Neuronal stem cell (in vitro differentiated cells): ENCODE data around the gene TWF2.

Source experiments
- DNase-seq: peaks from one replicate; pipeline ENCODE4 v3.0.0-alpha.2; 2013; ENCODE audit warnings: low spot score
- H2AFZ ChIP-seq: one replicate; pipeline ENCODE4 v1.6.1; 2013; ENCODE audit warnings: mild to moderate bottlenecking, low read length, inconsistent platforms
- H2AK5ac ChIP-seq: 2 replicates; pipeline ENCODE4 v1.6.1; 2013; ENCODE audit warnings: low read depth, mild to moderate bottlenecking, inconsistent platforms, low read length, moderate library complexity, mixed read lengths
- H2BK120ac ChIP-seq: 2 replicates; pipeline ENCODE4 v1.6.1; 2013; ENCODE audit warnings: low read depth, mild to moderate bottlenecking, inconsistent platforms, low read length, moderate library complexity, mixed read lengths
- H2BK12ac ChIP-seq: one replicate; pipeline ENCODE4 v1.6.1; 2013; ENCODE audit warnings: low read length, inconsistent platforms
- H2BK15ac ChIP-seq: 2 replicates; pipeline ENCODE4 v1.6.1; 2013; ENCODE audit warnings: mild to moderate bottlenecking, low read length, inconsistent platforms, mixed read lengths
- H2BK5ac ChIP-seq: one replicate; pipeline ENCODE4 v1.6.1; 2013; ENCODE audit warnings: inconsistent platforms, mild to moderate bottlenecking, low read length, moderate library complexity
- H3K14ac ChIP-seq: one replicate; pipeline ENCODE4 v1.6.1; 2013; ENCODE audit warnings: low read length, inconsistent platforms
- H3K18ac ChIP-seq: 2 replicates; pipeline ENCODE4 v1.6.1; 2013; ENCODE audit warnings: low read length, inconsistent platforms
- H3K23ac ChIP-seq: 2 replicates; pipeline ENCODE4 v1.6.1; 2013; ENCODE audit warnings: low read depth, mild to moderate bottlenecking, mixed read lengths, low read length, inconsistent platforms; ENCODE audit not compliant: poor library complexity
- H3K27ac ChIP-seq: replicated peaks from 3 replicates; pipeline ENCODE4 v1.5.1; 2013; ENCODE audit warnings: low read length, inconsistent platforms
- H3K27me3 ChIP-seq, 3 experiments: 2 replicates each; pipeline ENCODE4 v1.6.1; 2013; ENCODE audit warnings: low read length in 3 of 3, mild to moderate bottlenecking in 2 of 3, inconsistent platforms in 1 of 3, low read depth in 1 of 3, mixed read lengths in 1 of 3, moderate library complexity in 1 of 3; ENCODE audit not compliant: control insufficient read depth in 3 of 3, insufficient read depth in 3 of 3
- H3K36me3 ChIP-seq, 2 donors: replicated peaks in 1 of 2; 2 replicates each; pipeline ENCODE4 v1.6.1; 2013; ENCODE audit warnings: low read length in 2 of 2; ENCODE audit not compliant: control insufficient read depth in 2 of 2, insufficient read depth in 2 of 2
- H3K4ac ChIP-seq: 2 replicates; pipeline ENCODE4 v1.6.1; 2013; ENCODE audit warnings: inconsistent platforms, mild to moderate bottlenecking, low read length, moderate library complexity
- H3K4me1 ChIP-seq, 2 donors: 1 replicate in 1 of 2; 2 replicates in 1 of 2; pipeline ENCODE4 v1.6.1; 2013; ENCODE audit warnings: low read length in 2 of 2, low read depth in 1 of 2; ENCODE audit not compliant: control insufficient read depth in 2 of 2, insufficient read depth in 1 of 2
- H3K4me2 ChIP-seq: one replicate; pipeline ENCODE4 v1.6.1; 2013; ENCODE audit warnings: mild to moderate bottlenecking, low read length, inconsistent platforms; ENCODE audit not compliant: insufficient read depth, poor library complexity, severe bottlenecking
- H3K4me3 ChIP-seq, 2 donors: 2 replicates each; pipeline ENCODE4 v1.5.1; 2013; ENCODE audit warnings: low read length in 2 of 2, mild to moderate bottlenecking in 2 of 2, inconsistent platforms in 1 of 2, moderate library complexity in 1 of 2
- H3K79me1 ChIP-seq: one replicate; pipeline ENCODE4 v1.6.1; 2013; ENCODE audit warnings: low read depth, mild to moderate bottlenecking, inconsistent platforms, low read length, moderate library complexity
- H3K9ac ChIP-seq: one replicate; pipeline ENCODE4 v1.6.1; 2013; ENCODE audit warnings: mild to moderate bottlenecking, low read depth, low read length, inconsistent platforms; ENCODE audit not compliant: poor library complexity
- H3K9me3 ChIP-seq, 2 donors: replicated peaks in 1 of 2; 2 replicates each; pipeline versions ENCODE3 to v1.6.1; 2013; ENCODE audit warnings: low read length in 2 of 2, mild to moderate bottlenecking in 2 of 2, inconsistent platforms in 1 of 2, low read depth in 1 of 2, mixed read lengths in 1 of 2, moderate library complexity in 1 of 2; ENCODE audit not compliant: control insufficient read depth in 2 of 2, insufficient read depth in 1 of 2
- H4K8ac ChIP-seq: one replicate; pipeline ENCODE4 v1.6.1; 2013; ENCODE audit warnings: low read depth, mild to moderate bottlenecking, inconsistent platforms, low read length, moderate library complexity
- H4K91ac ChIP-seq: one replicate; pipeline ENCODE4 v1.6.1; 2013; ENCODE audit warnings: low read length, low read depth, mild to moderate bottlenecking, inconsistent platforms; ENCODE audit not compliant: poor library complexity
- WGBS, 2 donors: extraction: QIAGEN DNeasy Blood & Tissue Kit; methylation state at CpG; one replicate each; pipeline ENCODE4 v1.1.7; 2013; ENCODE audit warnings: missing lambda C conversion rate in 2 of 2, mixed read lengths in 1 of 2; ENCODE audit not compliant: insufficient read length in 2 of 2, insufficient replicate concordance in 1 of 2; ENCODE audit errors: extremely low coverage in 2 of 2; 5-methylcytosine and 5-hydroxymethylcytosine counted together

The TWF2 gene

GRCh38 chr3:52193065-52193464, 45.9 kb downstream of the TWF2 start:
- no peak overlapping the region for H2BK5ac ChIP-seq
- no peaks in the 10 kb centered on the region for H3K36me3 ChIP-seq
- no peak overlapping the region for H4K8ac ChIP-seq
- H2AFZ ChIP-seq = no peak overlapping the region
- H3K4me3 ChIP-seq = peak overlapping the region in 1 of 2 donors; percentile 25
- no peak overlapping the region for H2BK12ac ChIP-seq
- no peak for DNase-seq
- H3K14ac ChIP-seq = no peak overlapping the region
- peaks cover 14 to 18% of the 10 kb centered on the region in 2 donors for H3K4me1 ChIP-seq
- no peak overlapping the region for H2AK5ac ChIP-seq
- no peak overlapping the region for H3K18ac ChIP-seq
- H3K79me1 ChIP-seq = peaks cover 1% of the 10 kb centered on the region
- H3K23ac ChIP-seq = no peak overlapping the region
- peak overlapping the region; percentile 27 for H3K9ac ChIP-seq
- H2BK15ac ChIP-seq = no peak overlapping the region
- no peak overlapping the region for H3K27ac ChIP-seq
- no CpG with 5 or more reads among the region's 18 CpGs for WGBS, 2 donors
- H4K91ac ChIP-seq = no peak overlapping the region
- H3K4ac ChIP-seq = no peak overlapping the region
- no peaks in the 10 kb centered on the region for H3K9me3 ChIP-seq
- H2BK120ac ChIP-seq = no peak overlapping the region
- no peak overlapping the region for H3K4me2 ChIP-seq
- peaks cover 0 to 5% (median 0%) of the 10 kb centered on the region in 3 experiments for H3K27me3 ChIP-seq

- Histone ChIP-seq H3K36me3 (no peaks in the 10 kb centered on the region), H3K18ac (peak overlapping the region; percentile 2), H2AK5ac (no peak overlapping the region), H3K4me1 (peaks cover 9 to 13% of the 10 kb centered on the region in 2 donors), H3K27me3 (peaks cover 0 to 5% (median 0%) of the 10 kb centered on the region in 3 experiments), H3K23ac (no peak overlapping the region), H4K8ac (no peak overlapping the region), H3K9me3 (no peaks in the 10 kb centered on the region), H3K79me1 (no peaks in the 10 kb centered on the region), H3K14ac (no peak overlapping the region), H4K91ac (no peak overlapping the region), H3K4me2 (no peak overlapping the region), H3K27ac (no peak overlapping the region), H3K4ac (no peak overlapping the region), H3K4me3 (no peak overlapping the region), H2BK5ac (no peak overlapping the region), H2AFZ (peak overlapping the region; percentile 82), H3K9ac (no peak overlapping the region), H2BK15ac (peak overlapping the region; percentile 95), H2BK120ac (no peak overlapping the region), H2BK12ac (no peak overlapping the region)
- no CpG with 5 or more reads among the region's 4 CpGs for WGBS, 2 donors
- no peak for DNase-seq
Measured at GRCh38 chr3:52191663-52192062, 47.3 kb downstream of the TWF2 start.

GRCh38 chr3:52190294-52191074, 48.5 kb downstream of the TWF2 start:
- Histone ChIP-seq H3K27me3 (peaks cover 0 to 5% (median 0%) of the 10 kb centered on the region in 3 experiments), H3K23ac (no peak overlapping the region), H3K4me1 (peaks cover 9 to 13% of the 10 kb centered on the region in 2 donors), H2BK15ac (no peak overlapping the region), H3K79me1 (no peaks in the 10 kb centered on the region), H3K4me2 (no peak overlapping the region), H2BK12ac (no peak overlapping the region), H2BK120ac (no peak overlapping the region), H4K8ac (no peak overlapping the region), H3K18ac (peak overlapping the region; percentile 36), H3K9me3 (no peaks in the 10 kb centered on the region), H4K91ac (no peak overlapping the region), H3K4ac (no peak overlapping the region), H3K36me3 (no peaks in the 10 kb centered on the region), H2AK5ac (peak overlapping the region; percentile 51), H3K9ac (no peak overlapping the region), H2BK5ac (no peak overlapping the region), H3K27ac (no peak overlapping the region), H3K4me3 (no peak overlapping the region), H3K14ac (no peak overlapping the region), H2AFZ (peak overlapping the region; percentile 82)
- no peak for DNase-seq
- no CpG with 5 or more reads among the region's 9 CpGs for whole genome bisulfite sequencing, 2 donors

- Histone ChIP-seq H3K9ac (no peak overlapping the region), H2BK15ac (no peak overlapping the region), H3K36me3 (no peaks in the 10 kb centered on the region), H2BK5ac (no peak overlapping the region), H3K4me3 (no peak overlapping the region), H2AFZ (no peak overlapping the region), H4K91ac (no peak overlapping the region), H3K18ac (no peak overlapping the region), H2BK12ac (no peak overlapping the region), H3K79me1 (no peaks in the 10 kb centered on the region), H2BK120ac (no peak overlapping the region), H3K9me3 (no peaks in the 10 kb centered on the region), H3K27ac (no peak overlapping the region), H3K4ac (no peak overlapping the region), H3K23ac (no peak overlapping the region), H3K14ac (no peak overlapping the region), H2AK5ac (no peak overlapping the region), H3K4me2 (no peak overlapping the region), H4K8ac (no peak overlapping the region), H3K4me1 (peaks cover 9 to 13% of the 10 kb centered on the region in 2 donors), H3K27me3 (peaks cover 0 to 5% (median 0%) of the 10 kb centered on the region in 3 experiments)
- no peak for DNase-seq
- no CpG with 5 or more reads among the region's 1 CpG for WGBS, 2 donors
Measured at GRCh38 chr3:52188556-52188955, 50.4 kb downstream of the TWF2 start.
